GM19452 (cell line): ENCODE measurements around the gene MOGAT3.
"Not testable (repeated sequence)": the region's sequence is repeated elsewhere in the genome, so short reads cannot be mapped to it uniquely, and the experiment has no call there.

Experiments used
- ATAC-seq: cut with Tn5 transposase; IDR thresholded peaks from one replicate; pipeline ENCODE4 v1.9.1; 2021; ENCODE audit not compliant: unreplicated experiment

The MOGAT3 gene

DNA sequence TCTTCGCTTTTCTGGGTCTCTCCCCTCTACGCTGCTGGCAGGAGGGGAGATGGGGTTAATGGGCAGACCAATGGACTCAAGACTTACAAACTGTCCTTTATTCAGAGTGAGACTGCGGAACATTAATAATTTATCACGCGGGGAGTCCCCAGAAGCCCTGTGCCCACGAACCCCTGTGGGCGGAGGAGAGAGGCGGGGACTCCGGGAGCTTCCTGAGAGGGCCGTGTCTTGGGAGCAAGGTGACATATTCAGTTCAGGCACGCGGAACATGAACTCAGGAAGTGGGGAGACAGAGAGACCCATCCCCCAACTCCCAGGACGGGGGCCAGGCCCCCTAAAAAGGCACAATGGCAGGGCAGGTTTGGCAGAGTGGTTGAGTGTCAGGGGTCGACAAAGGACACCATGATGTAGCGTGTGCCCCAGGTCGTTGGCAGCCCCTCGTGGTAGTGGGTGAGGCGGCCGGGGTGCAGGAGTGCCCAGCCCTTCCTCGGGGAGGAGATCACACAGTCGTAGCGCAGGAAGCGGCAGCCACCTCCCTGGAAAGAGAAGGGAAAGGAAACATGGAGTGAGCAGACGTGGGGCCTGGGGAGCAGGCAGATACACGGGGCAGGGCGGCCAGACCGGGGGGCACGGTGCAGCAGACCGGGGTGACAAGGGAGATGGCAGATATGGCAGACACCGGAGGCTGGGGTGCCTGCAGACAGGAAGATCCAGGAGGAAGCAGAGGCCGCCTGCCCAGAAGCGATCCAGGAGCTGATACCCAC lies 5.2 kb upstream of the MOGAT3 start:
- no peak for ATAC-seq

- ATAC-seq: not testable (repeated sequence)
Measured at GRCh38 chr7:101203740-101204738, 3.2 kb upstream of the MOGAT3 start.

- no peak for ATAC-seq
Measured at GRCh38 chr7:101202603-101202918, 1.7 kb upstream of the MOGAT3 start.

GRCh38 chr7:101201695-101202602 lies 1.1 kb upstream of the MOGAT3 start:
- ATAC-seq: no peak

DNA sequence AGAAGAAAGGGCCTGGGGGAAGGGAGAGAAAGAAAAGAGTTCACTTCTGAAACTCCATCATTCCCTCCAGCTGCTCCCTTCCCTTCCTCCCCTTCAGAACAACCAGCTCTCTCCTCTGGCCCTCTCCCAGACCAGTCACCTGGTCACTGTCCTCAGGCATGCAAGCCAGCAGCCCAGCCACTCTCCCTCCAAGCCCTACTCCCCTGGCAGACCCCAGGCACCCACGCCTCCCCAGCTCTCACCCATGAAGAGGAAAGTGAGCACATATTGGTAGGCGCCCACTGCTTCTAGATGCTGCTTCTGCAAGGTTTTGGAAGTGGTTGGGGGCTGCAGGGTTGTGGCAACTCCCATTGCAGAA lies 353 bp downstream of the MOGAT3 start:
- ATAC-seq: no peak

DNA sequence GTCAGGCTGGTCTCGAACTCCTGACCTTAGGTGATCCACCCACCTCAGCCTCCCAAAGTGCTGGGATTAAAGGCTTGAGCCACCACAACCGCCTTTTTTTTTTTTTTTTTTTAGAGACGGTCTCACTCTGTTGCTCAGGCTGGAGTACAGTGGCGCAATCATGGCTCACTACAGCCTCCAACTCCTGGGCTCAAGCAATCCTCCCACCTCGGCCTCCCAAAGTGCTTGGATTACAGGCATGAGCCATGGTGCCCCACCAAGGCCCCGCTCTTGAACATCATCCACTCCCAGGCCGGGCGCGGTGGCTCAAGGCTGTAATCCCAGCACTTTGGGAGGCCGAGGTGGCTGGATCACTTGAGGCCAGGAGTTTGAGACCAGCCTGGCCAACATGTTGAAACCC lies 1.3 kb downstream of the MOGAT3 start:
- ATAC-seq: not testable (repeated sequence)

DNA sequence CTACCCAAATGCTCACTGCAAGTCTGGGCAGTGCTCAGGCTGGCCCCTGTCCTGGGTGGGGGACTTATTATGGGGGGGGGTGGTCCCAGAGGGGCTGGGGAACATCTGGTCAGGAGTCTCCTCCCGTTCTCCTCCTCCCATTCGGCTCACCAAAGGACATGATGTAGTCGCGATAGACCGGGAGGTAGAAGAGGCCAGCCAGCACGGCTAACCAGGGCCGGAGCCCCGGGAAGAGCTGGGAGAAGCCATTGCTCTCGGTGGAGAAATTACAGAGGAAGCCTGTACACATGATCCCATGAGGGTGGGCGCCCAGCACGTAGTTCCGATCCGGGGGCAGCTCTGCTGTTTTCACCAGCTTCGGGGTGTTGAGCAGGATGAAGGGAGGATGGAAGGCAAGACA lies 2.4 kb downstream of the MOGAT3 start:
- ATAC-seq: no peak

- no peak for ATAC-seq
Measured at GRCh38 chr7:101197991-101198390, 2.8 kb downstream of the MOGAT3 start.

DNA sequence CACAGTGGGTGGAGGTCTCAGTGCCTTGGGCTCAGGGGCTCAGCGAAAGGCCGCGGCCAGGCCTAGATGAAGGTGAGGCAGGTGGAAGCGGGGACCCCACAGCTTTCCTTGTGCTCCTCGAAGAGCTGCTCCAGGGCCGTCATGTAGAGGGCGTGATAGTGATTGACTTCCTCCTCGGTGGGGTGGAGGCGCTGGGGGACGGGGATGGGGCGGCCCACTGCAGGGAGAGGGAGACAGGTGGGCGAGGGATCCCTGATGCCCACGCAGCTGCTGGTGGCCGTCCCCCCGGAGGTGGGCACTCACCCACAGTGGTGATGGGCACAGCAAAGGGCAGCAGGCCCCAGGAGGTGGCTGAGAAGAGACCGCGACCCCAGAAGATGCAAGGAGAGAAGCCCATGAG lies 5.0 kb downstream of the MOGAT3 start:
- ATAC-seq: no peak

GRCh38 chr7:101189109-101189508 lies 11.7 kb downstream of the MOGAT3 start:
- no peak for ATAC-seq

GRCh38 chr7:101186844-101187428 lies 13.9 kb downstream of the MOGAT3 start:
- ATAC-seq: no peak

- no peak for ATAC-seq
Measured at GRCh38 chr7:101186194-101186593, 14.6 kb downstream of the MOGAT3 start.

GRCh38 chr7:101185258-101185839 lies 15.5 kb downstream of the MOGAT3 start:
- no peak for ATAC-seq

GRCh38 chr7:101180130-101180755 lies 20.6 kb downstream of the MOGAT3 start, which contains the start of gene NAT16:
TSS of gene NAT16 (minus strand) at chr7:101180293. CDS start at chr7:101174807, 5,486 bp downstream.
- ATAC-seq: no peak

- ATAC-seq: no peak
Measured at GRCh38 chr7:101179713-101180112, 21.1 kb downstream of the MOGAT3 start.

- no peak for ATAC-seq
Measured at GRCh38 chr7:101179117-101179516, 21.7 kb downstream of the MOGAT3 start.

DNA sequence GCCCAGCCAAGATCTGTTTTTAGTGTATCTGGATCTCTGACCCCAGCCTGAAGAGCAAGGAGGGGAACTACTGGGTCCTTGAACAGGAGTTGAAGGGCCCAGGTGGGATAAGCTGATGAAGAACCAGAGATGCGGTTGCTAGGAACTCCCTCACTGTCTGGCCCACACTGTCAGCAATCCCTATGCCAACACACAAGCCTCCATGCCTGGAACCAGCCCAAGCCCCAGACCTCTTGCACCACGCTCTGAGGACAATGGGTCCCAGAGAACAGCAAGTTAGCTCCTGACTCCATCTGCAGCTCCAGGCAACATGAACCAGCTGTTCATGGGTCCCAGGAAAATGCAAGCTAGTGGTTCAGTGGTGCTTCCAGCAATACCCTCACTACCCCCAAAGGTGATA lies 23.2 kb downstream of the MOGAT3 start:
- ATAC-seq: no peak

DNA sequence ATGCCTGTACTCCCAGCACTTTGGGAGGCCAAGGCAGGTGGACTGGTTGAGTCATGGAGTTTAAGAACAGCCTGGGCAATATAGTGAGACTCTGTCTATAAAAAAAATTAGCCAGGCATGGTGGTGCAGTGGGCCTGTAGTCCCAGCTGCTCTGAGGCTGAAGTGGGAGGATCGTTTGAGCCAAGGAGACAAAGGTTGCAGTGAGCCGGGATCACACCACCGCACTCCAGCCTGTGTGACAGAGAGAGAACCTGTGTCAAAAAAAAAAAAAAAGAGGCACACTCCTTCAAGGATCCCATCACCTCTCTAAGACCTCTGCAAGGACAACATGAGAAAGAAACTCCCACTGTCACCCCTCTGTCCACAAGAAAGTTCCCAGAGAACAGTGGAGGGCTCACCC lies 25.2 kb downstream of the MOGAT3 start:
- no peak for ATAC-seq

- no peak for ATAC-seq
Measured at GRCh38 chr7:101174322-101174854, 26.4 kb downstream of the MOGAT3 start.
